HL-60 (cell line): ENCODE measurements around the gene PRKAB2.

Experiments
- DNase-seq, 2 experiments: peaks; one replicate each; pipeline ENCODE4 v3.0.0-alpha.2; 2010 to 2020; ENCODE audit warnings: low read depth in 1 of 2, low spot score in 1 of 2
- H3K27ac ChIP-seq: fragments of 250-450 bp; sonication (Bioruptor Pico); replicated peaks from 2 replicates; pipeline ENCODE4 v1.5.1; 2020; ENCODE audit warnings: mild to moderate bottlenecking, moderate library complexity
- H3K27me3 ChIP-seq: fragments of 250-450 bp; sonication (Bioruptor Pico); 2 replicates; pipeline ENCODE4 v1.5.1; 2021; ENCODE audit warnings: mild to moderate bottlenecking, moderate library complexity; ENCODE audit not compliant: insufficient read depth, poor library complexity, severe bottlenecking
- H3K4me3 ChIP-seq: replicated peaks from 2 replicates; pipeline ENCODE4 v1.5.1; 2011; ENCODE audit warnings: mild to moderate bottlenecking, control low read depth, low read length; ENCODE audit not compliant: insufficient read depth
- CTCF ChIP-seq: IDR thresholded peaks from one replicate; pipeline ENCODE4 v1.5.1; 2011; ENCODE audit warnings: low read length, control low read depth, inconsistent platforms; ENCODE audit not compliant: insufficient read depth
- GABPA ChIP-seq: IDR thresholded peaks from 2 replicates; pipeline ENCODE4 v1.6.1; 2012; ENCODE audit warnings: low read depth
- POLR2AphosphoS5 ChIP-seq: IDR thresholded peaks from 2 replicates; pipeline ENCODE4 v1.6.1; 2012; ENCODE audit warnings: low read depth
- REST ChIP-seq: IDR thresholded peaks from 2 replicates; pipeline ENCODE4 v1.6.1; 2012; ENCODE audit warnings: low read depth; ENCODE audit not compliant: insufficient replicate concordance
- SPI1 ChIP-seq: IDR thresholded peaks from 2 replicates; pipeline ENCODE4 v1.6.1; 2012; ENCODE audit warnings: low read depth, mild to moderate bottlenecking, borderline replicate concordance

The PRKAB2 gene

GRCh38 chr1:147209825-147210821 lies 37.9 kb upstream of the PRKAB2 start:
- TF ChIP-seq SPI1: no peak
- Histone ChIP-seq H3K27me3 (no peaks in the 10 kb centered on the region), H3K27ac (no peak overlapping the region), H3K4me3 (no peak overlapping the region)
- no peak for DNase-seq

GRCh38 chr1:147208619-147209018 lies 36.3 kb upstream of the PRKAB2 start:
- no peak overlapping the region for H3K4me3 ChIP-seq
- TF ChIP-seq POLR2AphosphoS5 (no peak), CTCF (no peak), GABPA (no peak), REST (no peak), SPI1 (no peak)

GRCh38 chr1:147207192-147207591 lies 34.9 kb upstream of the PRKAB2 start:
- Histone ChIP-seq H3K27me3 (no peaks in the 10 kb centered on the region), H3K27ac (no peak overlapping the region), H3K4me3 (no peak overlapping the region)
- DNase-seq: no peak
- no peak for TF ChIP-seq SPI1
- no peak for TF ChIP-seq POLR2AphosphoS5
- no peak for TF ChIP-seq GABPA
- TF ChIP-seq CTCF: no peak
- no peak for TF ChIP-seq REST

More at GRCh38 chr1:147208619-147209018, 36.3 kb upstream of the PRKAB2 start:
- no peaks in the 10 kb centered on the region for H3K27me3 ChIP-seq
- no peak overlapping the region for H3K27ac ChIP-seq
- no peak for DNase-seq

GRCh38 chr1:147204080-147204479 lies 31.8 kb upstream of the PRKAB2 start:
- TF ChIP-seq POLR2AphosphoS5 (no peak), CTCF (no peak), SPI1 (peak; percentile 70; the same call in 1 of the 2 replicates)
- Histone ChIP-seq H3K27me3 (no peaks in the 10 kb centered on the region), H3K4me3 (peak overlapping the region; percentile 11; the same call in 1 of the 2 replicates), H3K27ac (no peak overlapping the region)
- DNase-seq: peak; percentile 17 to 38
